ENCODE results near the gene CNR2. TPM values are rescaled to one million over a fixed set of nuclear protein-coding genes. Genes with fewer than 3 reads are reported as not detected.
"Not testable (repeated sequence)": the region's sequence is repeated elsewhere in the genome, so short reads cannot be mapped to it uniquely, and the experiment has no call there.

Gene CNR2
- total RNA-seq (under 1 TPM; 0.05 to 0.06 TPM), polyA plus RNA-seq (ENCODE audit: insufficient read length in 6 of 6) (under 1 TPM; 0.11 to 0.27 (median 0.15) TPM)
- long read RNA-seq, donor 1: 0 reads
- long read RNA-seq, donor 2: 0 reads
- long read RNA-seq, donor 3: 0 reads
- long read RNA-seq, donor 4: 0 reads
- long read RNA-seq, donor 5: 0 reads
- long read RNA-seq, donor 6: 0 reads
- long read RNA-seq, donor 7: 0 reads
- long read RNA-seq, donor 8: 0 reads
- long read RNA-seq, donor 9: 0 reads
- long read RNA-seq, donor 10: 0 reads
- long read RNA-seq, donor 11: 0 reads
- long read RNA-seq, donor 12: 0 reads

GRCh38 chr1:23913212-23913880 lies at the start of gene CNR2:
CNR2 (minus strand) TSS chr1:23913362; CDS start chr1:23875617, 37,745 bp downstream.
- intact Hi-C loops (cut with DNase I): no loop called here
- peaks cover 0 to 33% of the 10 kb centered on the region in 2 donors for H3K4me1 ChIP-seq
- ATAC-seq (no peak), DNase-seq (no peak)
- no peaks in the 10 kb centered on the region for H3K9me3 ChIP-seq
- H3K36me3 ChIP-seq: no peaks in the 10 kb centered on the region
- no peak for TF ChIP-seq CTCF (IDR thresholded peaks at IDR 0.05)
- H3K27me3 ChIP-seq: no peaks in the 10 kb centered on the region
- no peak within 1 kb of the TSS for H3K27ac ChIP-seq
- H3K4me3 ChIP-seq: no peak within 1 kb of the TSS

- Histone ChIP-seq H3K27me3 (no peaks in the 10 kb centered on the region), H3K27ac (peak overlapping the region; percentile 99 to 100), H3K36me3 (peaks cover 0 to 20% of the 10 kb centered on the region in 2 donors), H3K4me3 (peak overlapping the region; percentile 69 to 87), H3K4me1 (peaks cover 10 to 49% of the 10 kb centered on the region in 2 donors), H3K9me3 (no peaks in the 10 kb centered on the region)
- intact Hi-C loops (cut with DNase I): no loop called here
- ATAC-seq: no peak
- peak in 1 of 4 donors; percentile 35 for DNase-seq
- no peak for TF ChIP-seq CTCF (IDR thresholded peaks at IDR 0.05)
These were observed 47.3 kb upstream of the CNR2 start for GRCh38 chr1:23960291-23961020.

GRCh38 chr1:23959461-23960290 lies 46.5 kb upstream of the CNR2 start, which contains the start of gene PNRC2:
PNRC2 (plus strand) TSS chr1:23959828; CDS start chr1:23961458, 1,630 bp downstream.
- Histone ChIP-seq H3K27ac (peak within 1 kb of the TSS; percentile 99 to 100), H3K4me3 (peak within 1 kb of the TSS; percentile 69 to 87), H3K27me3 (no peaks in the 10 kb centered on the region), H3K9me3 (no peaks in the 10 kb centered on the region), H3K4me1 (peaks cover 14 to 49% of the 10 kb centered on the region in 2 donors), H3K36me3 (peaks cover 0 to 18% of the 10 kb centered on the region in 2 donors)
- intact Hi-C loops (cut with DNase I): no loop called here
- ATAC-seq: peak; percentile 94
- DNase-seq: peak; percentile 96 to 98 (median 98)
- TF ChIP-seq CTCF (IDR thresholded peaks at IDR 0.05): no peak

- H3K9me3 ChIP-seq: no peaks in the 10 kb centered on the region
- intact Hi-C loops (cut with DNase I): no loop called here
- DNase-seq (peak; percentile 81 to 95 (median 92)), ATAC-seq (peak; percentile 82)
- H3K36me3 ChIP-seq: peaks cover 0 to 16% of the 10 kb centered on the region in 2 donors
- TF ChIP-seq CTCF (IDR thresholded peaks at IDR 0.05): no peak
- H3K4me3 ChIP-seq: peak overlapping the region; percentile 69 to 87
- no peaks in the 10 kb centered on the region for H3K27me3 ChIP-seq
- H3K4me1 ChIP-seq: peaks cover 11 to 46% of the 10 kb centered on the region in 2 donors
- peak overlapping the region; percentile 99 to 100 for H3K27ac ChIP-seq
These were observed 45.8 kb upstream of the CNR2 start for GRCh38 chr1:23958810-23959460.

- Histone ChIP-seq H3K27ac (peak overlapping the region; percentile 99 to 100), H3K4me3 (peak overlapping the region; percentile 14 to 87), H3K4me1 (peaks cover 11 to 38% of the 10 kb centered on the region in 2 donors)
- DNase-seq; ATAC-seq; intact Hi-C loops (cut with DNase I); H3K9me3 ChIP-seq; H3K36me3 ChIP-seq; H3K27me3 ChIP-seq: not testable (repeated sequence)
These were observed 45.1 kb upstream of the CNR2 start for GRCh38 chr1:23958040-23958809.
